Smooth muscle cell (in vitro differentiated cells): ENCODE measurements around the gene SLC31A1. TPM values are rescaled to one million over a fixed set of nuclear protein-coding genes. Genes with fewer than 3 reads are reported as not detected.

Experiments used
- DNase-seq: peaks from one replicate; lab custom pipeline; 2025; ENCODE audit not compliant: unreplicated experiment; lab: John Stamatoyannopoulos, UW
- H2AFZ ChIP-seq: fragments of 200-600 bp; sonication (generic); 2 replicates; pipeline ENCODE4 v1.6.0; 2016; ENCODE audit warnings: antibody characterized with exemption, low read depth, mild to moderate bottlenecking
- H3F3A ChIP-seq: fragments of 200-600 bp; sonication (generic); 2 replicates; pipeline ENCODE4 v1.6.0; 2017; ENCODE audit warnings: antibody characterized with exemption, low read depth
- H3K27ac ChIP-seq: fragments of 200-600 bp; sonication (generic); 2 replicates; pipeline ENCODE4 v1.5.1; 2016; ENCODE audit warnings: low read depth, mild to moderate bottlenecking
- H3K27me3 ChIP-seq: fragments of 200-600 bp; sonication (generic); 2 replicates; pipeline ENCODE4 v1.6.1; 2016; ENCODE audit warnings: low read depth, mild to moderate bottlenecking
- H3K36me3 ChIP-seq: fragments of 200-600 bp; sonication (generic); 2 replicates; pipeline ENCODE4 v1.5.1; 2016; ENCODE audit warnings: low read depth
- H3K4me1 ChIP-seq: fragments of 200-600 bp; sonication (generic); 2 replicates; pipeline ENCODE4 v1.5.1; 2016; ENCODE audit warnings: low read depth
- H3K4me2 ChIP-seq: fragments of 200-600 bp; sonication (generic); 2 replicates; pipeline ENCODE4 v1.6.0; 2016; ENCODE audit warnings: mild to moderate bottlenecking
- H3K4me3 ChIP-seq: fragments of 200-600 bp; sonication (generic); 2 replicates; pipeline ENCODE4 v1.5.1; 2016; ENCODE audit warnings: mild to moderate bottlenecking
- H3K79me2 ChIP-seq: fragments of 200-600 bp; sonication (generic); 2 replicates; pipeline ENCODE4 v1.6.0; 2016; ENCODE audit warnings: low read depth, mild to moderate bottlenecking
- H3K9ac ChIP-seq: fragments of 200-600 bp; sonication (generic); 2 replicates; pipeline ENCODE4 v1.6.0; 2016; ENCODE audit warnings: low read depth
- H3K9me3 ChIP-seq: fragments of 200-600 bp; sonication (generic); replicated peaks from 2 replicates; pipeline ENCODE4 v1.5.1; 2016; ENCODE audit warnings: low read depth
- H4K20me1 ChIP-seq: fragments of 200-600 bp; sonication (generic); 2 replicates; pipeline ENCODE4 v1.6.0; 2016; ENCODE audit warnings: low read depth
- WGBS: methylation state at CpG from one replicate; pipeline ENCODE4 v1.1.7; 2016; ENCODE audit warnings: low lambda C conversion rate; 5-methylcytosine and 5-hydroxymethylcytosine counted together
- polyA plus RNA-seq: library from polyadenylated mRNA; unstranded; fragments of >200 nt; fragmentation: Nextera tagmentation; extraction: Ambion mirVana; gene quantifications from 2 replicates; pipeline ENCODE4 v1.2.1, GENCODE V29; 2016
- total RNA-seq: library from RNA; depleted of rRNA; stranded (reverse); fragments of >200 nt; gene quantifications from 2 replicates; pipeline ENCODE4 v1.2.3, GENCODE V29; 2014
- TF ChIP-seq, protein P1 (sequence below): fragments of 200-600 bp; sonication (generic); IDR thresholded peaks from 2 replicates; pipeline ENCODE4 v1.5.1; 2017; ENCODE audit warnings: borderline replicate concordance, mild to moderate bottlenecking, antibody characterized with exemption; ENCODE audit not compliant: insufficient read depth, poor library complexity, severe bottlenecking

Gene SLC31A1
- total and polyA plus RNA-seq, 2 experiments from 2014 or later, result 34.7 to 35.8 TPM

DNA sequence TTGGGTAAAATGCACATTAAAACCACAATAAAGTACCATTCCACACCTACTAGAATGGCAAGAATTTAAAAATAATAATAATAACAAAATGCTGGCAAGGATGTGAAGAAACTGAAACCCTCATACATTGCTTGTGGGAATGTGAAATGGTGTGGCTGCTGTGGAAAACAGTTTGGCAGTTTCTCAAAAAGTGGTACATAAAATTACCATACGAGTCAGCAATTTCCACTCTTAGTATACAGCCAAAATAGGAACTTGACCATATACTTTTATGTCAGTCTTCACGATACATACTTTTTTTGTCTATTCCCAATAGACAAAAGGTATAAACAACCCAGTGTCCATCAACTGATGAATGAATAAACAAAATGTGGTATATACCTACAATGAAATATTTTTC lies 15.9 kb upstream of the SLC31A1 start:
- WGBS, result 92% methylated on average over 2 of the region's 2 CpGs
- Histone ChIP-seq H3K9me3 (no peaks in the 10 kb centered on the region), H3K79me2 (peaks cover 9% of the 10 kb centered on the region), H3K4me2 (no peak overlapping the region), H4K20me1 (peaks cover 11% of the 10 kb centered on the region), H3K4me3 (no peak overlapping the region), H3K27ac (no peak overlapping the region), H3K9ac (no peak overlapping the region), H3K27me3 (no peaks in the 10 kb centered on the region), H3F3A (no peaks in the 10 kb centered on the region), H2AFZ (no peak overlapping the region), H3K4me1 (no peaks in the 10 kb centered on the region), H3K36me3 (peaks cover 34% of the 10 kb centered on the region)
- DNase-seq, result no peak
- TF ChIP-seq, protein P1, sequence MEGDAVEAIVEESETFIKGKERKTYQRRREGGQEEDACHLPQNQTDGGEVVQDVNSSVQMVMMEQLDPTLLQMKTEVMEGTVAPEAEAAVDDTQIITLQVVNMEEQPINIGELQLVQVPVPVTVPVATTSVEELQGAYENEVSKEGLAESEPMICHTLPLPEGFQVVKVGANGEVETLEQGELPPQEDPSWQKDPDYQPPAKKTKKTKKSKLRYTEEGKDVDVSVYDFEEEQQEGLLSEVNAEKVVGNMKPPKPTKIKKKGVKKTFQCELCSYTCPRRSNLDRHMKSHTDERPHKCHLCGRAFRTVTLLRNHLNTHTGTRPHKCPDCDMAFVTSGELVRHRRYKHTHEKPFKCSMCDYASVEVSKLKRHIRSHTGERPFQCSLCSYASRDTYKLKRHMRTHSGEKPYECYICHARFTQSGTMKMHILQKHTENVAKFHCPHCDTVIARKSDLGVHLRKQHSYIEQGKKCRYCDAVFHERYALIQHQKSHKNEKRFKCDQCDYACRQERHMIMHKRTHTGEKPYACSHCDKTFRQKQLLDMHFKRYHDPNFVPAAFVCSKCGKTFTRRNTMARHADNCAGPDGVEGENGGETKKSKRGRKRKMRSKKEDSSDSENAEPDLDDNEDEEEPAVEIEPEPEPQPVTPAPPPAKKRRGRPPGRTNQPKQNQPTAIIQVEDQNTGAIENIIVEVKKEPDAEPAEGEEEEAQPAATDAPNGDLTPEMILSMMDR, result no peak

DNA sequence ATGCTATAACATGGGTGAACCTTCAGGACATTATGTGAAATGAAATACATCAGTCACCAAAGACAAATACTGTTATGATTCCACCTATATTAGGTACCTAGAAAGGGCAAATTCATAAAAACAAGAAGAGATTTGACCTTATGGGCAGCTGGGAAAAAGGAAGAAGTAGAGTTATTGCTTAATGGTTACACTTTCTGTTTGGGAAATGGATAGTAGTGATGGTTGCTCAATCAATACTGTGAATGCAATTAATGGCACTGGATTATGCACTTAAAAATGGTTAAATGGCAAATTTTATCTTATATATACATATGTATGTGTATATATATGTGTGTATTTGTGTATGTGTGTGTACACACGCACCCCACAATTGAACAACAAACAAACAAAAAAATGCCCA lies 15.5 kb upstream of the SLC31A1 start:
- H4K20me1 ChIP-seq, result peaks cover 11% of the 10 kb centered on the region
- H2AFZ ChIP-seq, result no peak overlapping the region
- DNase-seq, result no peak
- TF ChIP-seq, protein P1, result no peak
- no peaks in the 10 kb centered on the region for H3K4me1 ChIP-seq
- no peaks in the 10 kb centered on the region for H3F3A ChIP-seq
- H3K4me3 ChIP-seq, result no peak overlapping the region
- H3K4me2 ChIP-seq, result no peak overlapping the region
- H3K27ac ChIP-seq, result no peak overlapping the region
- no peaks in the 10 kb centered on the region for H3K9me3 ChIP-seq
- H3K9ac ChIP-seq, result no peak overlapping the region
- no peaks in the 10 kb centered on the region for H3K27me3 ChIP-seq
- H3K36me3 ChIP-seq, result peaks cover 34% of the 10 kb centered on the region
- 100% methylated on average over 1 of the region's 1 CpG for WGBS
- H3K79me2 ChIP-seq, result peaks cover 9% of the 10 kb centered on the region

DNA sequence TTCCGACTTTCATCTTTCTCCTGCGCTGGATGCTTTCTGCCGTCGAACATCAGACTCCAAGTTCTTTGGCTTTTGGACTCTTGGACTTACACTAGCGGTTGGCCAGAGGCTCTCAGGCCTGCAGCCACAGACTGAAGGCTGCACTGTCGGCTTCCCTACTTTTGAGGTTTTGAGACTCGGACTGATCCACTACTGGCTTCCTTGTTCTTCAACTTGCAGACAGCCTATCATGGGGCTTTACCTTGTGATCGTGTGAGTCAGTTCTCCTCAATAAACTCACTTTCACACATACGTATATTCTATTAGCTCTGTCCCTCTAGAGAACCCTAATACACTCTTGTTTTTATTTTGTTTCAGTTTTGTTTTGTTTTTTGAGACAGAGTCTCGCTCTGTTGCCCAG lies 10.5 kb upstream of the SLC31A1 start:
- Histone ChIP-seq H3K4me1 (no peaks in the 10 kb centered on the region), H3K27ac (no peak overlapping the region), H4K20me1 (peaks cover 52% of the 10 kb centered on the region), H3K9me3 (no peaks in the 10 kb centered on the region), H2AFZ (no peak overlapping the region), H3F3A (no peaks in the 10 kb centered on the region), H3K4me3 (no peak overlapping the region), H3K79me2 (peaks cover 33% of the 10 kb centered on the region), H3K27me3 (no peaks in the 10 kb centered on the region), H3K9ac (no peak overlapping the region), H3K36me3 (peaks cover 16% of the 10 kb centered on the region), H3K4me2 (no peak overlapping the region)
- DNase-seq, result no peak
- 96% methylated on average over 10 of the region's 10 CpGs for WGBS
- TF ChIP-seq, protein P1, result no peak

DNA sequence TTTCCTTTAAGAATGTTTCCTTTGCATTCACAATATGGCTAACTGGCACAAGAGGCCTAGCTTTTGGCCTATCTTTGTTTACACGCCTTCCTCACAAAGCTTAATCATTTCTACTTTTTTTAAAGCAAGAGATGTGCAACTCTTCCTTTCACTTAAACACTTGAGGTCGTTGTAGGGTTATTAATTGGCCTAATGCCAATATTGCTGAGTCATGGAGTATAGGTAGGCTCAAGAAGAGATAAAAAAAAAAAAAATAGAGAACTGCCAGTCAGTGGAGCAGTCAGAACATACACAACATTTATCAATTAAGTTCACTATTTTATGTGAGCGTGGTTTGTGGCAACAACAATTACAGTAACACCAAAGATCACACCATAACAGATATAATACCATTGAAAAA lies 6.2 kb upstream of the SLC31A1 start:
- H3K4me3 ChIP-seq, result no peak overlapping the region
- H3K4me2 ChIP-seq, result no peak overlapping the region
- peaks cover 65% of the 10 kb centered on the region for H3K79me2 ChIP-seq
- H2AFZ ChIP-seq, result no peak overlapping the region
- no peak overlapping the region for H3K27ac ChIP-seq
- no peaks in the 10 kb centered on the region for H3K9me3 ChIP-seq
- peaks cover 72% of the 10 kb centered on the region for H4K20me1 ChIP-seq
- peaks cover 4% of the 10 kb centered on the region for H3K4me1 ChIP-seq
- H3F3A ChIP-seq, result no peaks in the 10 kb centered on the region
- no peaks in the 10 kb centered on the region for H3K36me3 ChIP-seq
- WGBS, result 86% methylated on average over 3 of the region's 3 CpGs
- TF ChIP-seq, protein P1, result no peak
- no peaks in the 10 kb centered on the region for H3K27me3 ChIP-seq
- no peak overlapping the region for H3K9ac ChIP-seq
- no peak for DNase-seq
